Measurements from ENCODE around the gene MIA3.
"Not testable (repeated sequence)": the region's sequence is repeated elsewhere in the genome, so short reads cannot be mapped to it uniquely, and the experiment has no call there.

The MIA3 gene

DNA sequence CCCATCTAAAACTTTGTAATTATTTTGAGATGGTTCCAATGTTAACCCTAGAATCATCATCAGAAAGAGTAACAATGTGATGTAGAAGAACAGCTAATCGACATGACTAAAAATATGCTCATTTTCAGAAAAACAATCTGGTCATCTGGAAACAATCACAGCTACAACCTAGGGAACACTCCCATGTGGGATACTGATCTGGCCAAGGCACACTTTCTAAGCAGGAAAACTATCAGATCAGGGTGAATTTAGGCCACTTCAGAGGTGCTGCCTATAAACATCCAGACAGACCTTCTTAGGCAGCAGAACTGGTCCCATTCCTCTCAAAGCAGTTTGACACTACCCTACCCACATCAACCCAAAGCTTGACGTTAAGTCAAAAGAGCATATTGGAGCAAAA lies 51.2 kb downstream of the MIA3 start:
- DNase-seq (ENCODE audit: low read depth) = not testable (repeated sequence)

- DNase-seq (ENCODE audit: low read depth) = no peak
Measured at GRCh38 chr1:222670110-222670509, 52.2 kb downstream of the MIA3 start.

DNA sequence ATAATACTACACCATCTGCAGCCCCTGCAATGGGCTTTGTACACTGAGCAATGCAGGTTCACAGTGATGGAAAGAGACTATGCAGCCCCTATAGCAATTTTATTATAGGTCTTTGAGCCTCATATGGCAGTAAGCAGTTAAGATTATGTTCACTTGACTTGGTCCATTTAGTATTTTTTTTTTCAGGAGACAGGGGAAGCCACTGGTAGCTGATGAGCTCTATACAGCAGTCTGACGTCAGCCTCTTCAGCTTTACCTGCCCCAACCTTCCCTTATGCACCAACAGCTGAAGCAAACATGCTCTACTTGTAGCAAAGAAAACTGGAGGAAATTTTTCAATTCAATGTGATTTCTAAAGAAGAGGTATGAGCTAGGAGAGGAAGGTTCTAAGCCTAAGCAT lies 62.2 kb downstream of the MIA3 start:
- DNase-seq (ENCODE audit: low read depth) = no peak

- DNase-seq (ENCODE audit: low read depth) = no peak
Measured at GRCh38 chr1:222691016-222691415, 73.1 kb downstream of the MIA3 start.

DNA sequence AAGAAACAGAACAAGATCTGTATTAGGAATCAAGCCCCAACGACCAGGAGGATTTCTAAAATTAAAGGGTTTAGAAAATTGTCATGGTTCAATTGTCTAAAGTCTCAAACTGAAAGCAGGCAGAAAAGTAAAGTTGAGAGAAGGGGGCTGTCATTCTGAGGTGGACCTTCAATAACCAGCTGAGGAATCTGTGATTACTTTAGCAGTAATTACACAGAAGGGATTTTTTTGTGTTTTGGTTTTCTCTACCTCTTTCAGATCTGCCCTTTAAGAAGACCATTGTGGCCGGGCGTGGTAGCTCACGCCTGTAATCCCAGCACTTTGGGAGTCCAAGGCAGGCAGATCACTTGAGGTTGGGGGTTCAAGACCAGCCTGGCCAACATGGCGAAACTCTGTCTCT lies 77.0 kb downstream of the MIA3 start:
- DNase-seq (ENCODE audit: low read depth) = no peak

- no peak for DNase-seq (ENCODE audit: low read depth)
Measured at GRCh38 chr1:222696741-222697140, 78.8 kb downstream of the MIA3 start.

DNA sequence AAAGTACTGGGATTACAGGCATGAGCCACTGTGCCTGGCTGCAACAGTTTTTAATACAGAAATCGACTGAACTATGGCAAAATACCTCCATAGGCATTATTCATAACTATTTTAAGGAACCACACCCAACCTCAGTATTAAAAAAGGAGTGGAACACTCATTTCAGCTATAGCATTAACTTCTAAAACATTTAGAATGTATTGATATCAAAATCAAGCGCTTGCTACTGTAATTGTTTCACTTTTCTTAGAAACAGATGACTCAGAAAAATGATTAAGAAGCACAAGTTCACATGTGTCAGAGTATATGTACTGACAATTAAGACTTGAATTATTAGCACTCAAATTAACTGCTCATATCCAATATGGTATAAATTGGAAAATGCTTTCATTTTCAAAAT lies 79.3 kb downstream of the MIA3 start:
- DNase-seq (ENCODE audit: low read depth) = no peak

- peak; percentile 54 for DNase-seq (ENCODE audit: low read depth)
Measured at GRCh38 chr1:222697826-222698225, 79.9 kb downstream of the MIA3 start.

GRCh38 chr1:222702210-222702609 lies 84.3 kb downstream of the MIA3 start:
- DNase-seq (ENCODE audit: low read depth) = no peak

- no peak for DNase-seq (ENCODE audit: low read depth)
Measured at GRCh38 chr1:222704260-222704659, 86.4 kb downstream of the MIA3 start.

- DNase-seq (ENCODE audit: low read depth) = no peak
Measured at GRCh38 chr1:222706815-222707214, 88.9 kb downstream of the MIA3 start.

GRCh38 chr1:222709700-222710153 lies 91.8 kb downstream of the MIA3 start:
- DNase-seq (ENCODE audit: low read depth) = no peak

DNA sequence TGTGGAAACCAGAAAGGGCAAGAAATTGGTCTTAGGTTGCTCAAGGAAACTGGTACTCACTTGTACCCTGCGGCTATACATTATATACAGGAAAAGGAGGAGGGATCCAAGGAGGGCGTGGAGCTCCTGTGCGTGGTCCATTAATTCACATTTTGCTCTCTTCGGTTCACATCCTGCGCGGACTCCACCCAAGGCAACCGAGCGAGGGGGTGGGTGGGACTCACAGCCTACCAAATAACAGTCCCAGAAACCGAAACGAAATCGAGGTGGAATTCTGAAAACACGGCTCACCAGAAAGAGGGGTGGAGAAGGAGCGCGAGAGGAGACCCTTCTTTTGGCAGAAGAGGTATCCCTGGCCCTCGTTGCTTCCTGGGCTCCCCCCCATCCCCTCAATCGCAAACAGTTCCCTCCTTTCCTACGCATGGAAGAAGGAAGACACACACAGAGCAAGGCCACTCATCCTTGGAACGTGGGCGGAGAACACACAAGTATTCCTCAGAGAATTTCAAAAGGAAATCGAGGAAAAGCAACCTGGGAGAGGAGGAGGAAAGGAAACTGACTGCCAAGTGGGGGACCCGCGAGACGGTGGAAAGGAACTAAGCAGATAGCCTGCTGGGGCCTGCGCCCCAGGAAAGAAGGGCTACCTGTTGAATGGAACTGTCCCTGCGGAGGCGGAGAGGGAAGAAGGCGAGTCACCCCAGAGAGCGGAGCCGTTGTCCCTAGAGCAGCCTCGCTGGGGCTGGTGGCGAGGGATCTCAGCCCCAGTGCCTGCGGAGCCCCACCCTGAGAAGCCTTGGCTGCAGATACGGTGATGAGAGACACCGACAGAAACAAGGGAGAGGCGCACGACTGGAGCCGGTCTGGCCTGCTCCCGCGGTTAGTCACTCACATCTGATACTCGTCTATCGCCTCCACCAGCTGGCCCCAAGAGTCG lies 93.7 kb downstream of the MIA3 start:
- peak; percentile 53 for DNase-seq (ENCODE audit: low read depth)

DNA sequence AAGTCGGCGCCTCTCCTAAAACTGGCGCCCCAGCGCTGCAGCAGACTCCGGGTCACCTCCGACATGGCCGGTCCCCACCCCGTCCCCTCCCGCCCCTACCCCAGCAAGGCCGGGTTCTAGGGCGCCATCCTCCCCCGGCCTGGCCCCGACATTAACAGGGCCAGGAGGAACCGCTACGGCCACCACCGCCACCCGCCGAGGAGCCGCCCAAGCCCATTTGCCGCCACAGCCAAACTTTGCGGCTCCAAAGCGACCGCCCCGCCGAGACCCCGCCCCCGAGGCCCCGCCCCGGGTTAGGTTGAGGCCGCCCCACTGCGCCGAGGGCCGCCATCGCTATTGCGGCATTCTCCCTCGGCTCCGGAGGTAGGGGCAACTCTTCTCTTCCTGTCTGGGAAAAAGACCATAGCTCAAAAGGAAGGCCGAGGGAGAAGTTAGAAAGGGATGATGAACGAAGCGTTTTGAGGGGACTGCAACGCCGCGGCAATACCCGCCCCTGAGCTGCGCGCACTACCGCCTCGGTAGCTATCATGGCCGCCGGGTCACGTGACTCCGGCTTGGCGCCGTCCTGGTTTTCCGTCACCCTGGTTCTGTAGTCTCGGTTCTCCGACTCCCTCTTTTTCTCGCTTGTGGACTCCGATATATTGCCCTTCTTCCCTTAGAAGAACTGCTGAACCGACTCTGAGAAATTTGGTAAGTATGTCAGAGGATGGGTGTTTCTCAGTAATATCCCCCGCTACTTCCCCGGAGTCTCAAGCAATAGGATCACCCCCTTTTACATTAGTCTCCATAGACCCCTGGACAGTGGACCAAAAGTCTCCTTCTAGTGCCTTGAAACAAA lies 94.6 kb downstream of the MIA3 start, which contains the start of the genes AIDA and BROX:
TSS of gene AIDA (minus strand) at position 239 of the 838 bp plus-strand sequence. CDS start at position 65, 174 bp downstream.
TSS of gene BROX (plus strand) at position 312 of the 838 bp plus-strand sequence. CDS start 3,136 bp downstream, outside the sequence.
- DNase-seq (ENCODE audit: low read depth) = peak; percentile 84

- DNase-seq (ENCODE audit: low read depth) = peak; percentile 95
Measured at GRCh38 chr1:222713091-222713961, 95.4 kb downstream of the MIA3 start.

GRCh38 chr1:222716393-222716792 lies 98.5 kb downstream of the MIA3 start:
- no peak for DNase-seq (ENCODE audit: low read depth)
